Jurkat, Clone E6-1 (cell line): ENCODE results near the gene ARHGAP45.

Source experiments
- DNase-seq: peaks from one replicate; pipeline ENCODE4 v3.0.0-alpha.2; 2011; ENCODE audit warnings: low read depth, low spot score
- H3K4me3 ChIP-seq: 2 replicates; pipeline ENCODE4 v1.5.1; 2011; ENCODE audit warnings: mild to moderate bottlenecking, low read length, control low read depth, moderate library complexity

The ARHGAP45 gene

DNA sequence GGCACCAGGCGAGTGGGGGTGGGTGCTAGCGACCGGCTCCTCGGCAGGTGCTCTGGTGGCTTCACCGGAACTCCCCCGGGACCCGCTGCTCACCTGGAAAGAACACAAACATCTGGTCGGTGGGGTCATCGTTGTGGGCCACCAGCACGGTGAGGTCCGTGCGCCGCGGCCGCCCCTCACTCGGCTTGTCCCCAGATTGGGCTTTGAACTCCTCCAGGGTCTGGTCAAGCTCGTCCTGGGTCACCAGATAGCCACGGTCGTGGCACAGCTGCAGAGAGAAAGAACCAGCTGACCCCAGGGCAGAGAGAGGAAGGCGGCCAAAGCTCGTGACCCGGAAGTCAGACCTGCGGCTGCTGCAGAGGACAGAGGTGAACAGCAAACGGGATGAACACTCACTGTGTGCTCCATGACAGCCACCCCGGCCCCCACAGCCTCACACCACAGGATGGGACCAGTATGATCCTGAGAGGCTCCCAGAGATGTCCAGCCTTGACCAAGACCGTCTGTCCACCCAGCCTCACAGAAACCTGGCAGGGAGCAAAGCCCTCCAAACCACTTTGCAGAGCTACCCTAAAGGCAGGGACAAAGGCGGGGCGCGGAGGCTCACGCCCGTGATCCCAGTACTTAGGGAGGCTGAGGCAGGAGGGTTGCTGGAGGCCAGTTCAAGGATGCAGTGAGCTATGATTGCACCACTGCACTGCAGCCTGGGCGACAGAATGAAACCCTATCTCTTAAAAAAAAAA lies 27.0 kb downstream of the ARHGAP45 start:
- no peak for DNase-seq
- H3K4me3 ChIP-seq = peak overlapping the region; percentile 93

DNA sequence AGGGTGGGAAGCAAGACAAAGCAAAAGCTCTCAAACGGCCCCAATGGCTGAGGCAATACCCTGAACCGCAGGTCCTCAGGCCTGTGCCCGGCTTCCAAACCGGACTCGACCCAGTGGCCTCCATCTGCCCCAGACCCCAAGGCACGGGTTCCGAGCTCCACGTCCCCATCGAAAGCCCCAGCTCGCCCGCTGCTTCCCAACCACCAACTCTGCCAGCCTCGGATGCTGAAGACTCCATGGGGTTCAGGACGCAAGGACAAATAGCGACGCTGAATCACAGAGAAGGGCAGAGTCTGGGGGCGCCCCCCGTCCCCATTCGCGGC lies 27.6 kb downstream of the ARHGAP45 start:
- H3K4me3 ChIP-seq = peak overlapping the region; percentile 93
- DNase-seq = no peak

DNA sequence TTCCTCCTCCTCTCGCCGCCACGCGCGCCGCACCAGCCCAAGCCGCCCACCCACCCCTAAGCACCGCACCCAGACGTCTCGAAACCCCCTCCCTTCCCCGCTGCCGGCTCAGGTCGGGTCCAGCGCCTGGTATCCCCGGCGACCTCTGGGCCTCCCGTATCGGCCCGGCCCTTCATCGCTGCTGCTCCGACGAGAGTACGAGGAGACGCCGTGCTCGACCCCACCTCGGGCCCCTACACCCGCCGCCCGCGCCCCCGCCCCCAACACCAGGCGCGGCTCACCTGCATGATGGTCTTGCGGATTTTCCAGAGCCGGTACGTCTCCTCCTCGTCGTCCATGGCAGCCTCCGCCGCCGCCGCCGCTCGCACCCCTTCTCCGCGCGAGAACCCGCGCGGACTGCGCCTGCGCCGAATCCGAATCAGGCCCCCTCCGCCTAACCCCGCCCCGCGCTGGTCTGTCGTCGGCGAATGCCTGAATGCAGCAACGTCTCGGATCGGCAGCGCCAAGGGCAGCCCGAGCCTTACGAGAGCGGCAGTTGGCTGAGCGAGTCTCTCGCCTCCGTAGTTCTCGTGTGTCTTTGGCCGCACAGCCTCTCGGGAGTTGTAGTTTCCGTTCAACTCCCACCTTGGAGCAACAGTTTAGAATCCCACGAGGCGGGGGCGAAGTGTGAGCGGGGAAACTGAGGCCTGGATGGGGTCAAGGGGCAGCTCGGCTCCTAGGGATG lies 28.2 kb downstream of the ARHGAP45 start, which contains the start of gene POLR2E:
Gene POLR2E (minus strand): TSS at position 398 of the 724 bp plus-strand sequence. CDS start 60 bp downstream, at position 338.
- DNase-seq = peak; percentile 96
- H3K4me3 ChIP-seq = peak within 1 kb of the TSS; percentile 93

DNA sequence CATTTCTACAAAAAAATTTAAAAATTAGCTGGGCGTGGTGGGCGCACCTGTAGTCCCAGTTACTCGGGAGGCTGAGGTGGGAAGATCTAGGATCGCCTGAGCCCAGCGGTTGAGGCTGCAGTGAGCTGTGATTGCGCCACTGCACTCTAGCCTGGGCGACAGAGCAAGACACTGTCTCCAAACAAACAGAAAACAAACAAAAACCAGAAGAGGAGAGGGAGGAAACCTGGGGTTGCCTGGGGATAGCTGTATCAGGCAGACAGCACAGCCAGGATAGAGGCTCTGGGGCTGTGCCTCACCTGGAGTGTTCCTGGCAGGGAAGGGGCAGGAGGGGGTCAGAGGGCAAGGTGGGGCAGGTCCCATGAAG lies 30.8 kb downstream of the ARHGAP45 start:
- no peak for DNase-seq

DNA sequence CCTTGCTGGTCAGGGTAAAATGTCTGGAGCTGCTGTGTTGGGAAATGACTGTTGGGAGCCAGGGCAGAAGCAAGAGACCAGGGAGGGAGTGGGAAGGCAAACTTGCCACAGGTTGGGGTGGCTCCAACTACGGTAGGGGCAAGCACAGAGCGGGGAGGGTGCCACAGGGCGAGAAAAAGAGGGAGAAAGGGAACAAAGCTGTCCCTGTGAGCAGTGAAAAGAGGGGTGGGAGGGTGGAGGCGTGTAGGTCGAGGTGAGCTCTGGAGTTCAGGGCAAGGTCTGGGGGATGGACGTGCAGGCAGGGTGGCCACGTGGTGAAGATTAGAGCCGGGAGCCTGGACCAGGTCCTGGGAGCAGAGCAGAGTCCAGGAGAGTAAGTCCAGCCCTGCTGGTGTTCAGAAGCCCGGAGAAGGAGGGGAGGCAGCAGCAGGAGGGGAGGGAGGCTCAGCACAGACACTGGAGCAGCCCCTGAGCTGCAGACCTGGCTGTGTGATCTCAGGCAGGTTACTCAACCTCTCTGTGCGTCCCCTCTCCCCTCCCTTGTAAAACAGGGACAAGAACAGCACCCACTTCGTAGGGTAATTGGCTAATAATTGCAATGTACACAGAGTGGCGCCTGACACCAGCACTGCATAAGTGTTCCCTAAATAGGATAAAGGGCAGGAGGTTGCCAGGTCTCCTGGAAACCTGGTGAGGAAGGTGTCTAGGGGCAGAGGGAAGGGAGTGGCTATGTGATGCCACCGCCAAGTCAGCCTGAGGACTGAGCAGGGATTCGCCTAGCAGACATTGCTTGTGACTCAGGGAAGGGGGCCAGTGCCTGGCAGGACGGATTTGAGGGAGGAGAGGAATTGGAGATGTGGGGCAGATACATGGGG lies 31.4 kb downstream of the ARHGAP45 start:
- H3K4me3 ChIP-seq = no peak overlapping the region
- DNase-seq = no peak

More for the DNA sequence above, 30.8 kb downstream of the ARHGAP45 start:
- H3K4me3 ChIP-seq = no peak overlapping the region

DNA sequence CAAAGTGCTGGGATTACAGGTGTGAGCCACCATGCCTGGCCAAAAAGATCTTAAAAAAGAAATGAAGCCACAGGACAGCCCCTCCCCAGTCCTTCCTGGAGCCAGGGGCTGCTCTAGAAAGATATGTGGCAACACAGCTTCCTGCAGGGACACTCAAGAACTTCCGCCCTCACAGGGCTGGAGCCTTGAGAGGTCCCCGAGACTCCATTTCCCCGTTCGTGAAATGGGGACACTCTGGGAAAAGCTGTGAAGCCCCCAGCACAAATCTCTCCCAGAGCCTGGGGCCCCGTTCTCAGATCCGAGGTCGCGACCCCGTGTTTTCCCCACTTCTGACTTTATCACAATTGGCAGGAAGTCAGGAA lies 34.4 kb downstream of the ARHGAP45 start:
- no peak overlapping the region for H3K4me3 ChIP-seq
- no peak for DNase-seq

DNA sequence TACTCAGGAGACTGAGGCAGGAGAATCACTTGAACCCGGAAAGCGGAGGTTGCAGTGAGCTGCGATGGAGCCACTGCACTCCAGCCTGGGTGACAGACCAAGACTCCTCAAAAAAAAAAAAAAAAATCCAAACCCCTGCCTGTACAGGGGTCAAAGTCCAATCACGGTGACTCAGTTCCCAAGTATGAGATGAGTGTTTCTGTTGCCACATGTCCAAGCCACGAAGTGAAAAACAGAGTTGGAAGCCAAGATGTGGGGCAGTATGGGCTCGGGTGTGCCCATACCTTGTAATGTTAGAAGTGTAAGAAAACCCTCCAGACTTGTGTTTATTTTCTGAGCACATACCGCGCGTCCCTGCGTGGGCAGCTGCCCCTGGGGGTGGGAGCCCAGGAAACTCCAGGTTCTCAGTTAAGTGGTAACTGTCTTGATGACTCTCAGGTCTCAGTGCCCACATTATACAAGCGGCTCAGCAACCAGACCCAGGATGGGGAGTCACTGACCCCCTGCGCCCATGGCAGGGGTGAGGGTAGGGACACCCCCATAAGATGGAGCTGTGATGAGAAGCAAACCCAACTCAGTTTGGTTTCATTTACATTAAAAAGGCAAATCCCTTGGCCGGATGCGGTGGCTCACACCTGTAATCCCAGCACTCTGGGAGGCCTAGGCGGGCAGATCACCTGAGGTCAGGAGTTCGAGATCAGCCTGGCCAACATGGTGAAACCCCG lies 35.6 kb downstream of the ARHGAP45 start:
- no peak for DNase-seq

DNA sequence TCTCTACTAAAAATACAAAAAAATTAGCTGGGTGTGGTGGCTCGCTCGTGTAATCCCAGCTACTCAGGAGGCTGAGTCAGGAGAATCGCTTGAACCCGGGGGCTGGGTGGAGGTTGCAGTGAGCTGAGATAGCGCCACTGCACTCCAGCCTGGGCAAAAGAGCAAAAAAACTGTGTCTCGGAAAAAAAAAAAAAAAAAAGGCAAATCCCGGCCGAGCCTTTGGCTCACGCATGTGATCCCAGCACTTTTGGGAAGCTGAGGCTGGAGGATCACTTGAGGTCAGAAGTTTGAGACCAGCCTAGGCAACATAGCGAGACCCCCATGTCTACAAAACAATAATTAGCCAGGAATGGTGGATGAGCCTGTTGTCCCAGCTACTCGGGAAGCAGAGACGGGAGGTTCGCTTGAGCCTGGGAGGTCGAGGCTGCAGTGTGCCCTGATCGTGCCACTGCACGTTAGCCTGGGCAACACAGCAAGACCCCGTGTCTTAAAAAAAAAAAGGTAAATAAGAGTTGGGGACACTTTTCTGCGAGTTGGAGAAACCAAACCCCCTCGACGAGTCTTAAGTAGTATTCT lies 36.3 kb downstream of the ARHGAP45 start:
- peak overlapping the region; percentile 55 for H3K4me3 ChIP-seq
- DNase-seq = no peak

More for the DNA sequence above, 35.6 kb downstream of the ARHGAP45 start:
- H3K4me3 ChIP-seq = no peak overlapping the region

DNA sequence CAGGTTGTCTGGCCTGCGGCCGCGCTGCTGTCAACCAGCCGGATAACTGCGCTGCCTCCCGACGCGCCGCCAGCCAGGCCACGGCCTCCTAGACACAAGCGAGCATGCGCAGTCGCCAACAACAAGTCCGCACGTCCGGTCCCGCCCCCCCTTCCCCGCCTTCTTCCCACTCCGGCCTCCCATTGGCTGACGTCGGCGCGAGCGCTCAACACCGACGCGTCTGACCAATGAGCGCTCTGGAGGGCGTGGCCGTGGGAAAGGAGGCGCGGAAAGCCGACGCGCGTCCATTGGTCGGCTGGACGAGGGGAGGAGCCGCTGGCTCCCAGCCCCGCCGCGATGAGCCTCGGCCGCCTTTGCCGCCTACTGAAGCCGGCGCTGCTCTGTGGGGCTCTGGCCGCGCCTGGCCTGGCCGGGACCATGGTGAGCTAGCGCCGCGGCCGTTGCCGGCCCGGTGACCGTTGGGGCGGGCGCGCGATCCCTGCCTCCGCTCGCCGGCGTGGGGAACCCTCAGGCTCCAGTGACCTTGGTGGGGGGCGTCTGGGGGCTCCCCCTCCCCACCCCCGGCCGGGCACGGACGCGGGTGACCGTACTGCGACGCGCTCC lies 36.8 kb downstream of the ARHGAP45 start, which contains the start of gene GPX4:
Gene GPX4 (plus strand): TSS at position 287 of the 603 bp plus-strand sequence. CDS start 50 bp downstream, at position 337.
- DNase-seq = peak; percentile 97

DNA sequence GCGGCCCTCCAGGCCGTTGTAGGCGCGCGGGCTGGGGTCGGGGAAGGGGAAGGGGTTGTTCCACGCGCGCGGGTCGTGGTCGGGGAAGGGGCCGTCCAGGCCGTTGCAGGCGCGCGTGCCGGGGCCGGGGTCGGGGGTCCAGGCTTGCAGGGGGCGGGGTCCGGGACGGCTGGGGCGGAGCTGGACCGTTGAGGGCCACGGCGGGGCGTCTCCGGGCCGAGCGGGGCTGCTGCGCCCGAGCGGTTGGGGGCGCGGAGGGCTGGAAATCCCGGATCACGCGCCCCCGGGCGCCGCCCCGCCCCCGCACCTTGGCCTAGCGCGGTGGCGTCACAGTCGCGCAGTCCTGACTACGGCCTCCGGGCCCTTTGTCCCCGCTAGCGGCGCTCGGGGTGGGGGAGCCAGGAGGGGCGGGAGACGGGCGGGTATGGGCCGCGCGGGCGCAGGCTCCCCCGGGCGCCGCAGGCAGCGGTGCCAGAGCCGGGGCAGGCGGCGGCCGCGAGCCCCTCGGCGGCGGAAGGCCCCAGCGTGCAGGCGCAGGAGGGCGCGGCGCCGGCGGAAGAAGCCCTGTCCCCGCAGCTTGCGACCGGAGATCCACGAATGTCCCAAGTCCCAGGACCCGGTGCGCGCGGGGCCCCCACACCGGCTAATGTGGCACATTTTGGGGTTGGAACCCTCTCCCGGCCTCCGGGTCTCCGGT lies 37.5 kb downstream of the ARHGAP45 start:
- H3K4me3 ChIP-seq = peak overlapping the region; percentile 69

More for the DNA sequence above, 36.8 kb downstream of the ARHGAP45 start, which contains the start of gene GPX4:
- peak within 1 kb of the TSS; percentile 69 for H3K4me3 ChIP-seq

DNA sequence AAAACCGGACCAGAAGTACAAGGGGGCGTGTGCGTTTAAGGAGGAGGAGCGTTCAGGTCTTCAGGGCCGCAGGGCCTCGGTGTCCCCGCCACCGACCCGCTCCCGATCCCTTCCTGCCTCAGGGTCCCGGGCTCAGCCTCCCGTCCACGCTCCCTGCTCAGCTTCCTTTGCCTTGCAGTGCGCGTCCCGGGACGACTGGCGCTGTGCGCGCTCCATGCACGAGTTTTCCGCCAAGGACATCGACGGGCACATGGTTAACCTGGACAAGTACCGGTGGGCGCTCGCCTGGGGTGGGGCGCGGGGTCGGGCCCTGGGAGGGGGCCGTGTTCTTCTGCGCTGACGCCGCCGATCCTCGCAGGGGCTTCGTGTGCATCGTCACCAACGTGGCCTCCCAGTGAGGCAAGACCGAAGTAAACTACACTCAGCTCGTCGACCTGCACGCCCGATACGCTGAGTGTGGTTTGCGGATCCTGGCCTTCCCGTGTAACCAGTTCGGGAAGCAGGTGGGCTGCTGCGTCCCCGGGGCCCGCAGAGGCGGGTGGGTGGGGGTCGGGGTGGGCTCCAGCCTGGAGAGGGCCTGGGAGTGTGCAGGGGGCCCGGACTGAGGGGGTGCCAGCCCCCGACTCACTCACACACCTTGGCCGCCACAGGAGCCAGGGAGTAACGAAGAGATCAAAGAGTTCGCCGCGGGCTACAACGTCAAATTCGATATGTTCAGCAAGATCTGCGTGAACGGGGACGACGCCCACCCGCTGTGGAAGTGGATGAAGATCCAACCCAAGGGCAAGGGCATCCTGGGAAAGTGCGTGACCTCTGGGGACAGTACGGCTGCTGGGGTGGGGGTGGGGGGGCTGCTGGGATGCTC lies 38.3 kb downstream of the ARHGAP45 start:
- DNase-seq = no peak
- H3K4me3 ChIP-seq = peak overlapping the region; percentile 69

More for the DNA sequence above, 37.5 kb downstream of the ARHGAP45 start:
- peak; percentile 41 for DNase-seq

DNA sequence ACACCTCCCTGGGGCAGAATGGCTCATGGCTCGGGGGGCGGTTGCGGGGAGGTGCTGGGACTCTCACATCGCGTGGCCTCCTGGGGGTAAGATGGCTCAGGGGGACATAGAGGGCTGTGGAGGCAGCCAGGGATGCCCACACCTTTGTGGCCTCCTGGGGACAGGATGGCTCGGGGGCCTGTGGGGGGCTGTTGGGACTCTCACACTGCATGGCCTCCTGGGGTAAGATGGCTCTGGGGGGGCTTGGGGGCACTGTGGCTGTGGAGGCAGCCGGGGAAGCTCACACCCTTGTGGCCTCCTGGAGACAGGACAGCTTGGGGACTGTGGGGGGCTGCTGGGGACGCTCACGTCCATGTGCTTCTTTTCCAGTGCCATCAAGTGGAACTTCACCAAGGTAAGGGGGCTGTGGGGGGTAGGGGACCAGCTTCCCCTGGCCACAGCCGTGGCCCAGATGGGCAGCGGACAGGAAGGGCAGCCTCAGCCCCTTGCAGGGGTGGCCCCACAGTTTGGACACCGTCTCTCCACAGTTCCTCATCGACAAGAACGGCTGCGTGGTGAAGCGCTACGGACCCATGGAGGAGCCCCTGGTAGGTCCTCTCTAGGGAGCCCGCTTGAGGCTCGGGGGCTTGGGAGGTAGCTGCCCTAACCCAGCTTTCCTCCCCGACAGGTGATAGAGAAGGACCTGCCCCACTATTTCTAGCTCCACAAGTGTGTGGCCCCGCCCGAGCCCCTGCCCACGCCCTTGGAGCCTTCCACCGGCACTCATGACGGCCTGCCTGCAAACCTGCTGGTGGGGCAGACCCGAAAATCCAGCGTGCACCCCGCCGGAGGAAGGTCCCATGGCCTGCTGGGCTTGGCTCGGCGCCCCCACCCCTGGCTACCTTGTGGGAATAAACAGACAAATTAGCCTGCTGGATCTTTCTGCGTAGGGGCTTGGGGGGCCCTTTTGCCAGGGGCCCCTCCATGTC lies 39.2 kb downstream of the ARHGAP45 start:
- DNase-seq = no peak
- no peak overlapping the region for H3K4me3 ChIP-seq

DNA sequence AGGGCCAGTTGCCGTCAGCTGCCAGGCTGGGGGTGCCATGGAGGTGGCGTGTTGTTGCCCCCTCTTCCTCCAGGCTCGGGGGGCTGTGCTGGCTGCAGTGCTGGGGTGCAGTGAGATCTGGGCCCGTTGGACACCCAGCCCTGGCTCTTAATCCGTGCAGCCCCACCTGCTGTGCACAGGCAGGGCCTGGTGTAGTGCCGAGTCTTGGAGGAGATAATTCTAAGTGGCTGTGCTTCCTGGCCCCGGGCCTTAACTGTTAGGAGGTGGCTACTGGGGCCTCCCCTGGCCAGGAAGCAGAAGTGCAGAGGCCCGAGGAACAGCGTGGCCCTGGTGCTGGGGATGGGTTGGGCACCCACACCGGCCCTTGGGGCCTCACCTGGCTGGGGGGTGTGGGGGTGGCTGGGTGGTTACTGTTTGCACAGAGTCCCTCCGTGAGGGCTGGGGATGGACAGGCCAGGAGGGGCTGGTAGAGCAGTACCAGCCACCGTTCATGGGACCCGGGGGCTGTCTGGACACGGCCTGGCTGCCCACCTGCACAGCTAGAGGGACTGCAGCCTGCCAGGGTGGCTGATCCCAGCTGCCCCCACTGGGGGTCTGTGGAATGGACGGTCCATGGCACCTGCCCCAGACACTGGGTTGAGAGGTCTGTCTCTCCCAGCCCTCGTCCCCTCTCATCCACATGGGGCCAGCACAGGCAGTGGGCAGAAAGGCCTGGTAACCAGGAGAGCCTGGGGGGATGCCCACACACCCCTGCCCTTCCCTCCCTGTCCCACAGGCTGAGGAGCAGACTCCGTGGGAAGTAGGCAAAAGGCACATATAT lies 40.1 kb downstream of the ARHGAP45 start:
- no peak overlapping the region for H3K4me3 ChIP-seq
- no peak for DNase-seq

DNA sequence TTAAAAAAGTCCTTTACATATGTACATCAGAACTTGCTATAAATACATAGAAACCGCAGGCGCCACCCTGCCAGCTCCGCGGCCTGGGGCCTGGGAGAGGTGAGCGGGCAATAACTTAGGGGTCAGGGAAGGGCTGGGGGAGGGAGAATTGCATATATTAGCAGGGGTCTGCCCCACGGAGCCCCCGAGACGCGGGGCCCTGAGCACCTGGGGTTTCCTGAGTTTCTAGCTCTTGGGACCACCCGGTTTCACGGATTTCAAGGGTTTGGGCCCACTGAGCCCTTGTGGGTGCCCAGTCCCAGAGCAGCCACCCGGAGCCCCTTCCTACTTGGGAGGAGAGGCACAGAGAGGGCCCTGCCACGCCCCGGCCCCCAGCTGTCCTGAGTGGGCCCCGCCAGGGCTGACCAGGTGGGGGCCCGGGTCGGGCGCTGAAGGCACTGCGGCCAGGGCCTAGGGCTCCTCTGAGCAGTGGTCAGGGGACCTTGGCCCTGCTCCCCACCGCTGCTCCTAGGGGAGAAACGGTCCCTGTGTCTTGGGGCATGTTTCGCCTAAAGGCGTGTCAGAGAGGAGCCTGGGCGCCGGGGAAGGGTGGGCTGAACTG lies 40.8 kb downstream of the ARHGAP45 start:
- no peak for DNase-seq
- no peak overlapping the region for H3K4me3 ChIP-seq
